Natural killer cell (primary cell): ENCODE measurements around the gene DPYSL5. TPM values are rescaled to one million over a fixed set of nuclear protein-coding genes. Genes with fewer than 3 reads are reported as not detected.

Experiments
- ATAC-seq, 3 donors: fragments of 150-1000 bp in 2 of 3; fragments of 200-7000 bp in 1 of 3; cut with Tn5 transposase; 1 replicate in 1 of 3; 2 replicates in 2 of 3; pipeline ENCODE4 v1.10.0; 2021; ENCODE audit warnings: mild to moderate bottlenecking in 2 of 3, moderate library complexity in 2 of 3
- DNase-seq, 2 donors: peaks; one replicate each; pipeline versions ENCODE4 v3.0.0 to v3.0.0-alpha.2; 2013 to 2021; ENCODE audit warnings: mixed read lengths in 1 of 2
- H3K27ac ChIP-seq: one replicate; pipeline ENCODE4 v1.5.1; 2013; ENCODE audit warnings: mild to moderate bottlenecking, low read length
- H3K27me3 ChIP-seq: one replicate; pipeline ENCODE4 v1.6.1; 2013; ENCODE audit warnings: low read length; ENCODE audit not compliant: control insufficient read depth, insufficient read depth
- H3K36me3 ChIP-seq: one replicate; pipeline ENCODE4 v1.6.1; 2013; ENCODE audit warnings: low read length; ENCODE audit not compliant: control insufficient read depth, insufficient read depth
- H3K4me1 ChIP-seq: one replicate; pipeline ENCODE4 v1.6.1; 2013; ENCODE audit warnings: low read length; ENCODE audit not compliant: control insufficient read depth, insufficient read depth
- H3K4me3 ChIP-seq: one replicate; pipeline ENCODE4 v1.5.1; 2013; ENCODE audit warnings: low read length
- H3K9me3 ChIP-seq: one replicate; pipeline ENCODE4 v1.6.1; 2013; ENCODE audit warnings: low read length; ENCODE audit not compliant: control insufficient read depth, insufficient read depth
- H3K27ac Mint-ChIP-seq, 2 donors: one replicate each; pipeline ENCODE4 v1.8.0; 2022; ENCODE audit warnings: mild to moderate bottlenecking in 2 of 2, mixed read lengths in 2 of 2, moderate library complexity in 1 of 2
- H3K27me3 Mint-ChIP-seq, 2 donors: one replicate each; pipeline ENCODE4 v1.8.0; 2022; ENCODE audit warnings: low read depth in 2 of 2, mixed read lengths in 2 of 2
- H3K36me3 Mint-ChIP-seq: one replicate; pipeline ENCODE4 v1.8.0; 2022; ENCODE audit warnings: mixed read lengths
- H3K4me1 Mint-ChIP-seq, 2 donors: one replicate each; pipeline ENCODE4 v1.8.0; 2022; ENCODE audit warnings: mixed read lengths in 2 of 2
- H3K4me3 Mint-ChIP-seq: one replicate; pipeline ENCODE4 v1.8.0; 2022; ENCODE audit warnings: mild to moderate bottlenecking, moderate library complexity, mixed read lengths
- H3K9me3 Mint-ChIP-seq, 2 donors: one replicate each; pipeline ENCODE4 v1.8.0; 2022; ENCODE audit warnings: mixed read lengths in 2 of 2
- CTCF ChIP-seq: fragments of 200-600 bp; IDR thresholded peaks from one replicate; pipeline ENCODE4 v1.8.0; 2022; ENCODE audit warnings: antibody characterized with exemption
- WGBS: methylation state at CpG from one replicate; pipeline ENCODE4 v1.1.7; 2013; ENCODE audit warnings: missing lambda C conversion rate; ENCODE audit not compliant: insufficient coverage; 5-methylcytosine and 5-hydroxymethylcytosine counted together
- intact Hi-C: fragments of 100-400 bp; cut with micrococcal nuclease; formaldehyde crosslinking; loops from one replicate; pipeline ENCODE4 v1.14.2; 2022
- total RNA-seq, 4 donors: library from RNA; stranded (reverse); fragments of 120-200 nt in 1 of 4; gene quantifications; one replicate each; pipeline versions ENCODE4 v1.2.3 to v1.2.4, GENCODE V29; 2013 to 2022

Gene DPYSL5
- total RNA-seq, 3 donors from 2014 or later (not counting 1 experiment from before 2014, with no cell fraction given) = not detected

- H3K27me3 Mint-ChIP-seq = peaks cover 40 to 52% of the 10 kb centered on the region in 2 donors
- H3K4me3 Mint-ChIP-seq = no peak overlapping the region
- no peaks in the 10 kb centered on the region for H3K9me3 ChIP-seq
- 69% methylated on average over 5 of the region's 7 CpGs for WGBS
- DNase-seq = no peak
- no peak for TF ChIP-seq CTCF
- no peaks in the 10 kb centered on the region for H3K9me3 Mint-ChIP-seq
- intact Hi-C loops = no loop called here
- no peaks in the 10 kb centered on the region for H3K36me3 Mint-ChIP-seq
- no peak overlapping the region for H3K4me3 ChIP-seq
- no peaks in the 10 kb centered on the region for H3K36me3 ChIP-seq
- no peaks in the 10 kb centered on the region for H3K4me1 Mint-ChIP-seq
- no peaks in the 10 kb centered on the region for H3K4me1 ChIP-seq
- no peak overlapping the region for H3K27ac ChIP-seq
- no peak for ATAC-seq
- no peak overlapping the region for H3K27ac Mint-ChIP-seq
- peaks cover 11% of the 10 kb centered on the region for H3K27me3 ChIP-seq
Observed at GRCh38 chr2:26855466-26855865, 7.5 kb downstream of the DPYSL5 start.

GRCh38 chr2:26859622-26860021 lies 11.7 kb downstream of the DPYSL5 start:
- Mint-ChIP-seq H3K36me3 (no peaks in the 10 kb centered on the region), H3K27me3 (peaks cover 27 to 37% of the 10 kb centered on the region in 2 donors), H3K4me3 (no peak overlapping the region), H3K4me1 (no peaks in the 10 kb centered on the region), H3K27ac (no peak overlapping the region), H3K9me3 (no peaks in the 10 kb centered on the region)
- no peak for TF ChIP-seq CTCF
- intact Hi-C loops = no loop called here
- no peaks in the 10 kb centered on the region for H3K9me3 ChIP-seq
- DNase-seq = no peak
- no peak for ATAC-seq
- H3K4me1 ChIP-seq = no peaks in the 10 kb centered on the region
- H3K4me3 ChIP-seq = no peak overlapping the region
- WGBS = 98% methylated on average over 4 of the region's 4 CpGs
- peaks cover 3% of the 10 kb centered on the region for H3K27me3 ChIP-seq
- no peaks in the 10 kb centered on the region for H3K36me3 ChIP-seq
- no peak overlapping the region for H3K27ac ChIP-seq

GRCh38 chr2:26860211-26860850 lies 12.4 kb downstream of the DPYSL5 start:
- ATAC-seq (no peak), DNase-seq (no peak)
- 90% methylated on average over 1 of the region's 3 CpGs for WGBS
- no peak overlapping the region for H3K4me3 ChIP-seq
- no peaks in the 10 kb centered on the region for H3K36me3 ChIP-seq
- Mint-ChIP-seq H3K9me3 (no peaks in the 10 kb centered on the region), H3K27me3 (peaks cover 26 to 36% of the 10 kb centered on the region in 2 donors), H3K27ac (no peak overlapping the region), H3K4me1 (no peaks in the 10 kb centered on the region), H3K36me3 (no peaks in the 10 kb centered on the region), H3K4me3 (no peak overlapping the region)
- H3K27me3 ChIP-seq = peaks cover 3% of the 10 kb centered on the region
- no peak for TF ChIP-seq CTCF
- no peak overlapping the region for H3K27ac ChIP-seq
- no peaks in the 10 kb centered on the region for H3K9me3 ChIP-seq
- H3K4me1 ChIP-seq = no peaks in the 10 kb centered on the region
- intact Hi-C loops = no loop called here
